HG02884 (cell line): ENCODE data around the gene CLIP3.
"Not testable (repeated sequence)": the region's sequence is repeated elsewhere in the genome, so short reads cannot be mapped to it uniquely, and the experiment has no call there.

Experiments used
- ATAC-seq: cut with Tn5 transposase; IDR thresholded peaks from one replicate; pipeline ENCODE4 v1.9.1; 2021; ENCODE audit warnings: mild to moderate bottlenecking, moderate library complexity; ENCODE audit not compliant: unreplicated experiment

Gene CLIP3

GRCh38 chr19:36047835-36048234 is 15.2 kb upstream of the CLIP3 start:
- ATAC-seq = no peak

GRCh38 chr19:36046443-36047050 is 13.9 kb upstream of the CLIP3 start:
- no peak for ATAC-seq

- ATAC-seq = no peak
Observed at GRCh38 chr19:36043952-36044351, 11.3 kb upstream of the CLIP3 start.

GRCh38 chr19:36041831-36042230 is 9.2 kb upstream of the CLIP3 start:
- ATAC-seq = no peak

GRCh38 chr19:36041092-36041491 is 8.4 kb upstream of the CLIP3 start:
- not testable (repeated sequence) for ATAC-seq

GRCh38 chr19:36040495-36040894 is 7.8 kb upstream of the CLIP3 start:
- ATAC-seq = no peak

- no peak for ATAC-seq
Observed at GRCh38 chr19:36031308-36031707, 1.4 kb downstream of the CLIP3 start.

- ATAC-seq = no peak
Observed at GRCh38 chr19:36030264-36031148, 2.2 kb downstream of the CLIP3 start.

- no peak for ATAC-seq
Observed at GRCh38 chr19:36028313-36029041, 4.2 kb downstream of the CLIP3 start.

GRCh38 chr19:36027696-36028095 is 5.0 kb downstream of the CLIP3 start:
- ATAC-seq = no peak

GRCh38 chr19:36026091-36026876 is 6.4 kb downstream of the CLIP3 start:
- no peak for ATAC-seq

GRCh38 chr19:36025541-36025940 is 7.1 kb downstream of the CLIP3 start:
- no peak for ATAC-seq

- ATAC-seq = no peak
Observed at GRCh38 chr19:36023432-36023831, 9.2 kb downstream of the CLIP3 start.

GRCh38 chr19:36019061-36019670 is 13.5 kb downstream of the CLIP3 start:
- no peak for ATAC-seq

- ATAC-seq = peak; percentile 94
Observed at GRCh38 chr19:36014012-36014924, 18.4 kb downstream of the CLIP3 start, which contains the start of gene ALKBH6. Gene ALKBH6, minus strand, starts transcription at chr19:36014213. Its CDS starts 816 bp downstream, at chr19:36013397.

GRCh38 chr19:36013280-36014011 is 19.2 kb downstream of the CLIP3 start:
- ATAC-seq = no peak

- ATAC-seq = no peak
Observed at GRCh38 chr19:36010402-36010801, 22.3 kb downstream of the CLIP3 start.

GRCh38 chr19:36009633-36010379 is 22.9 kb downstream of the CLIP3 start:
- ATAC-seq = no peak
